IMR-90 (cell line): ENCODE data around the gene WNT7B. TPM values are rescaled to one million over a fixed set of nuclear protein-coding genes. Genes with fewer than 3 reads are reported as not detected.

Source experiments
- ATAC-seq: fragments of 200-7000 bp; cut with Tn5 transposase; 2 replicates; pipeline ENCODE4 v1.9.1; 2020; ENCODE audit warnings: low read depth, mild to moderate bottlenecking, moderate library complexity
- BruUV-seq: library from RNA; stranded (reverse); fragments of 400-500 nt; replicated peaks from 2 replicates; lab custom pipeline; 2021; lab: Mats Ljungman, UMichigan
- CTCF ChIA-PET: fragments of 300-600 bp; formaldehyde crosslinking; extraction: SDS; loops from one replicate; lab custom pipeline; 2021; ENCODE audit warnings: antibody characterized with exemption; lab: Yijun Ruan, JAX
- POLR2A ChIA-PET: fragments of 300-600 bp; sonication (Branson Sonifier 250); formaldehyde crosslinking; loops from one replicate; lab custom pipeline; 2022; ENCODE audit warnings: antibody characterized with exemption; ENCODE audit not compliant: unreplicated experiment; lab: Charles Lee
- DNase-seq: peaks from one replicate; pipeline ENCODE4 v3.0.0; 2013
- H2AFZ ChIP-seq: replicated peaks from 2 replicates; pipeline ENCODE3; 2013; ENCODE audit warnings: low read length, mild to moderate bottlenecking; ENCODE audit not compliant: poor library complexity
- H2AK5ac ChIP-seq: 2 replicates; pipeline ENCODE4 v1.6.1; 2013; ENCODE audit warnings: low read depth, low read length, inconsistent platforms
- H2AK9ac ChIP-seq: replicated peaks from 2 replicates; pipeline ENCODE3; 2013; ENCODE audit warnings: mild to moderate bottlenecking, low read depth, low read length, moderate library complexity; ENCODE audit not compliant: poor library complexity
- H2BK120ac ChIP-seq: 2 replicates; pipeline ENCODE4 v1.6.1; 2013; ENCODE audit warnings: low read depth, low read length, inconsistent platforms
- H2BK15ac ChIP-seq: 3 replicates; pipeline ENCODE4 v1.6.1; 2013; ENCODE audit warnings: low read depth, low read length, inconsistent platforms
- H2BK20ac ChIP-seq: 2 replicates; pipeline ENCODE4 v1.6.1; 2013; ENCODE audit warnings: low read depth, mild to moderate bottlenecking, inconsistent platforms, low read length, moderate library complexity
- H2BK5ac ChIP-seq: 2 replicates; pipeline ENCODE4 v1.6.1; 2013; ENCODE audit warnings: mild to moderate bottlenecking, low read depth, low read length, inconsistent platforms; ENCODE audit not compliant: poor library complexity, severe bottlenecking
- H3K14ac ChIP-seq: replicated peaks from 2 replicates; pipeline ENCODE4 v1.6.1; 2013; ENCODE audit warnings: low read depth, low read length, inconsistent platforms
- H3K18ac ChIP-seq: 2 replicates; pipeline ENCODE4 v1.6.1; 2013; ENCODE audit warnings: low read depth, low read length, control low read depth
- H3K23ac ChIP-seq: 2 replicates; pipeline ENCODE4 v1.6.1; 2013; ENCODE audit warnings: low read depth, low read length, inconsistent platforms
- H3K27ac ChIP-seq: 2 replicates; pipeline ENCODE4 v1.5.1; 2013; ENCODE audit warnings: mild to moderate bottlenecking, control low read depth, low read length; ENCODE audit not compliant: insufficient read depth
- H3K27me3 ChIP-seq: 2 replicates; pipeline ENCODE4 v1.6.1; 2013; ENCODE audit warnings: low read length; ENCODE audit not compliant: control insufficient read depth, insufficient read depth
- H3K36me3 ChIP-seq: 2 replicates; pipeline ENCODE4 v1.6.1; 2013; ENCODE audit warnings: low read length, mixed read lengths; ENCODE audit not compliant: control insufficient read depth, insufficient read depth
- H3K4ac ChIP-seq: 2 replicates; pipeline ENCODE4 v1.6.1; 2013; ENCODE audit warnings: low read depth, low read length, inconsistent platforms
- H3K4me1 ChIP-seq: 2 replicates; pipeline ENCODE4 v1.6.1; 2013; ENCODE audit warnings: low read length, mixed read lengths; ENCODE audit not compliant: control insufficient read depth, insufficient read depth
- H3K4me2 ChIP-seq: 2 replicates; pipeline ENCODE4 v1.6.1; 2013; ENCODE audit warnings: low read depth, mild to moderate bottlenecking, control low read depth, low read length, moderate library complexity
- H3K4me3 ChIP-seq: 2 replicates; pipeline ENCODE4 v1.5.1; 2013; ENCODE audit warnings: low read depth, mild to moderate bottlenecking, control low read depth, low read length, moderate library complexity; ENCODE audit not compliant: insufficient read depth
- H3K56ac ChIP-seq: 2 replicates; pipeline ENCODE4 v1.6.1; 2013; ENCODE audit warnings: low read length, inconsistent platforms; ENCODE audit not compliant: insufficient read depth; ENCODE audit errors: extremely low read depth
- H3K79me1 ChIP-seq, 2 experiments: 2 replicates each; pipeline ENCODE4 v1.6.1; 2013; ENCODE audit warnings: low read length in 2 of 2, inconsistent platforms in 1 of 2, low read depth in 1 of 2
- H3K9ac ChIP-seq: 2 replicates; pipeline ENCODE4 v1.6.1; 2013; ENCODE audit warnings: low read depth, low read length, control low read depth
- H3K9me1 ChIP-seq: 2 replicates; pipeline ENCODE4 v1.6.1; 2013; ENCODE audit warnings: low read length, inconsistent platforms; ENCODE audit not compliant: insufficient read depth
- H3K9me3 ChIP-seq: 2 replicates; pipeline ENCODE4 v1.6.1; 2013; ENCODE audit warnings: low read length; ENCODE audit not compliant: control insufficient read depth, insufficient read depth
- H4K20me1 ChIP-seq: 2 replicates; pipeline ENCODE4 v1.6.1; 2013; ENCODE audit warnings: low read length, inconsistent platforms; ENCODE audit not compliant: insufficient read depth
- H4K5ac ChIP-seq: 2 replicates; pipeline ENCODE4 v1.6.1; 2013; ENCODE audit warnings: mild to moderate bottlenecking, low read depth, low read length, control low read depth
- H4K8ac ChIP-seq, 2 experiments: 2 replicates each; pipeline ENCODE4 v1.6.1; 2013; ENCODE audit warnings: low read depth in 2 of 2, low read length in 2 of 2, control low read depth in 1 of 2, inconsistent platforms in 1 of 2
- H4K91ac ChIP-seq: 2 replicates; pipeline ENCODE4 v1.6.1; 2013; ENCODE audit warnings: low read depth, low read length, inconsistent platforms; ENCODE audit not compliant: insufficient read depth
- CEBPB ChIP-seq: IDR thresholded peaks from 2 replicates; pipeline ENCODE4 v1.6.1; 2012; ENCODE audit warnings: low read depth, low read length, improper control_type of control experiment
- CHD1 ChIP-seq: IDR thresholded peaks from 2 replicates; pipeline ENCODE4 v1.6.1; 2012; ENCODE audit warnings: low read depth, low read length, improper control_type of control experiment
- CTCF ChIP-seq: conservative IDR thresholded peaks from 2 replicates; pipeline ENCODE4 v1.5.1; 2012; ENCODE audit warnings: mild to moderate bottlenecking, low read depth, low read length, improper control_type of control experiment
- ELK1 ChIP-seq: fragments of 150-350 bp; IDR thresholded peaks from 2 replicates; pipeline ENCODE4 v1.6.1; 2016; ENCODE audit warnings: low read depth, mild to moderate bottlenecking, low read length, moderate library complexity, borderline replicate concordance
- FOS ChIP-seq: fragments of 150-350 bp; IDR thresholded peaks from 2 replicates; pipeline ENCODE4 v1.6.1; 2016; ENCODE audit warnings: low read depth, low read length
- MAZ ChIP-seq: IDR thresholded peaks from 2 replicates; pipeline ENCODE4 v1.6.1; 2012; ENCODE audit warnings: low read depth, mild to moderate bottlenecking, low read length, improper control_type of control experiment, moderate library complexity, borderline replicate concordance
- MXI1 ChIP-seq: IDR thresholded peaks from 2 replicates; pipeline ENCODE4 v1.6.1; 2012; ENCODE audit warnings: low read depth, mild to moderate bottlenecking, low read length, moderate library complexity, borderline replicate concordance
- POLR2A ChIP-seq: IDR thresholded peaks from 2 replicates; pipeline ENCODE4 v1.6.1; 2012; ENCODE audit warnings: mild to moderate bottlenecking, low read depth, low read length
- RAD21 ChIP-seq: IDR thresholded peaks from 2 replicates; pipeline ENCODE4 v1.6.1; 2012; ENCODE audit warnings: low read length, improper control_type of control experiment
- RCOR1 ChIP-seq: IDR thresholded peaks from 2 replicates; pipeline ENCODE4 v1.6.1; 2012; ENCODE audit warnings: mild to moderate bottlenecking, low read length, improper control_type of control experiment; ENCODE audit not compliant: insufficient replicate concordance
- USF2 ChIP-seq: fragments of 150-350 bp; IDR thresholded peaks from 2 replicates; pipeline ENCODE4 v1.6.1; 2017; ENCODE audit warnings: mild to moderate bottlenecking, antibody characterized with exemption, low read length, low read depth
- WGBS, 2 experiments: methylation state at CpG; one replicate each; pipeline versions ENCODE4 v1.1.5 to v1.1.7; 2013; ENCODE audit warnings: missing lambda C conversion rate in 2 of 2; ENCODE audit not compliant: insufficient read length in 1 of 2; ENCODE audit errors: extremely low coverage in 2 of 2; 5-methylcytosine and 5-hydroxymethylcytosine counted together
- dilution Hi-C: fragments of 300-500 bp; cut with HindIII; formaldehyde crosslinking; loops from one replicate; pipeline ENCODE4 v1.14.3; 2018; ENCODE audit warnings: low sequenced_read_pairs; ENCODE audit not compliant: unreplicated experiment
- in situ Hi-C: fragments of 300-500 bp; cut with MboI; formaldehyde crosslinking; loops from 3 replicates; pipeline ENCODE4 v1.14.3; 2019; ENCODE audit warnings: low sequenced_read_pairs, inconsistent platforms, mixed read lengths
- intact Hi-C: fragments of 100-400 bp; cut with micrococcal nuclease; formaldehyde crosslinking; loops from 2 replicates; pipeline ENCODE4 v1.10.0; 2022
- polyA plus RNA-seq, 3 experiments: library from polyadenylated mRNA; depleted of rRNA; stranded (reverse); fragments of >200 nt; gene quantifications; 2 replicates each; pipeline ENCODE4 v1.2.3, GENCODE V29; 2012; ENCODE audit warnings: low replicate concordance in 1 of 3
- total RNA-seq: library from RNA; depleted of rRNA; stranded (reverse); fragments of >200 nt; gene quantifications from 2 replicates; pipeline ENCODE4 v1.2.3, GENCODE V29; 2012

The WNT7B gene
- total and polyA plus RNA-seq, 2 of the 4 experiments (the other 2 are of a cell fraction), result under 0.01 to 0.15 TPM

GRCh38 chr22:45995405-45996101 lies 18.6 kb upstream of the WNT7B start:
- in situ Hi-C loops (no loop called here), intact Hi-C loops (loop anchor here (1.0 kb wide), 2 partner anchors 121 to 319 kb away; no protein-coding TSS in a partner anchor), dilution Hi-C loops (no loop called here)
- H3K9ac ChIP-seq, result no peak overlapping the region
- no peak overlapping the region for H3K18ac ChIP-seq
- H3K9me3 ChIP-seq, result no peaks in the 10 kb centered on the region
- peak overlapping the region; percentile 95; the same call in 1 of the 3 replicates for H2BK15ac ChIP-seq
- peak overlapping the region; percentile 74 for H2AFZ ChIP-seq
- H3K14ac ChIP-seq, result no peak overlapping the region; the same call in 1 of the 2 replicates
- H3K56ac ChIP-seq, result no peak overlapping the region
- H3K79me1 ChIP-seq, result peaks cover 0 to 9% of the 10 kb centered on the region in 2 experiments; a peak in 1 of 4 replicates
- peak overlapping the region; percentile 7; the same call in 1 of the 2 replicates for H3K23ac ChIP-seq
- 94% methylated on average over 19 of the region's 27 CpGs; no CpG with 5 or more reads in 1 of the 2 experiments for WGBS, 2 experiments
- peak overlapping the region; percentile 55 for H2AK5ac ChIP-seq
- H3K9me1 ChIP-seq, result peaks cover 14% of the 10 kb centered on the region
- peak overlapping the region; percentile 94 for H4K5ac ChIP-seq
- no peak for DNase-seq
- BruUV-seq, result no TSS peak
- H2BK20ac ChIP-seq, result peak overlapping the region; percentile 47
- no peak overlapping the region for H3K4me3 ChIP-seq
- peak overlapping the region; percentile 92 to 96; a peak in 3 of 4 replicates for H4K8ac ChIP-seq
- peak overlapping the region; percentile 99 for H3K4ac ChIP-seq
- TF ChIP-seq USF2, result no peak
- TF ChIP-seq ELK1, result no peak
- TF ChIP-seq POLR2A, result no peak
- TF ChIP-seq CHD1, result no peak
- TF ChIP-seq CTCF, result no peak
- no peak for TF ChIP-seq MAZ
- TF ChIP-seq MXI1, result no peak
- no peak for TF ChIP-seq FOS
- TF ChIP-seq RCOR1, result no peak
- TF ChIP-seq RAD21, result no peak
- TF ChIP-seq CEBPB, result no peak
- H2BK5ac ChIP-seq, result peak overlapping the region; percentile 16
- H3K27me3 ChIP-seq, result peaks cover 5% of the 10 kb centered on the region; the same call in 1 of the 2 replicates
- H2BK120ac ChIP-seq, result peak overlapping the region; percentile 97
- H2AK9ac ChIP-seq, result peak overlapping the region; percentile 57
- POLR2A ChIA-PET, result no interaction called here
- H3K4me2 ChIP-seq, result no peak overlapping the region
- ATAC-seq, result no peak
- no peaks in the 10 kb centered on the region for H3K36me3 ChIP-seq
- H3K27ac ChIP-seq, result peak overlapping the region; percentile 96
- H4K20me1 ChIP-seq, result no peaks in the 10 kb centered on the region
- peak overlapping the region; percentile 97 for H4K91ac ChIP-seq
- peaks cover 28% of the 10 kb centered on the region for H3K4me1 ChIP-seq
- CTCF ChIA-PET, result interaction anchor here (0.6 to 3.0 kb wide), 3 partner anchors 11 to 1175 kb away, joined by 3 to 16 read pairs (median 10); no protein-coding TSS in a partner anchor
